Stomach (tissue), 4 donors: ENCODE data around the gene TLR7.

Experiments used
- POLR2A ChIP-seq, 4 donors: fragments of 450-650 bp; IDR thresholded peaks; one replicate each; pipeline ENCODE4 v1.6.1; 2016; ENCODE audit warnings: antibody characterized with exemption in 4 of 4, control low read depth in 2 of 4, mild to moderate bottlenecking in 1 of 4, moderate library complexity in 1 of 4
- TF ChIP-seq, protein P1 (sequence below), 7 experiments: fragments of 450-650 bp in 4 of 7; fragments of 200-600 bp in 3 of 7; sonication (generic) in 3 of 7; IDR thresholded peaks; one replicate each; pipeline ENCODE4 v1.5.1; 2016 to 2019; ENCODE audit warnings: antibody characterized with exemption in 7 of 7, control low read depth in 2 of 7, mild to moderate bottlenecking in 1 of 7

DNA sequence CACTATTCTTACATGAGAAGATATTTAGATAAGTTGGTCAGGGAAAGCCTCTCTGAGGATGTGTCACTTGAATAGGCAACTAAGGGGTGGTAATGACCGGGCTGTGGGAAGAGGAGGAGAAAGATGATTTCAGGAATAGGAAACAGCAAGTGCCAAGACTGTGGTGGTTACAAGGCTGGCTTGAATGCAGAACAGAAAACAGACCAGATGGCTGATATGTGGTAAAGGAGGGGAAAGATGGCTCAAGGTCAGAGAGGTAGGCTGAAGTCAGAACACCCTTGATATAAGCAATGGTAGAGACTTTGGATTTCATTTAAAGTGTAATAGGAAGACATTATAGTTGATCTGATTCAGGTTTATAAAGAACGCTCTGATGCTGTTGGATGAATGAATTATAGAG lies 15.0 kb downstream of the TLR7 start:
- TF ChIP-seq, protein P1, sequence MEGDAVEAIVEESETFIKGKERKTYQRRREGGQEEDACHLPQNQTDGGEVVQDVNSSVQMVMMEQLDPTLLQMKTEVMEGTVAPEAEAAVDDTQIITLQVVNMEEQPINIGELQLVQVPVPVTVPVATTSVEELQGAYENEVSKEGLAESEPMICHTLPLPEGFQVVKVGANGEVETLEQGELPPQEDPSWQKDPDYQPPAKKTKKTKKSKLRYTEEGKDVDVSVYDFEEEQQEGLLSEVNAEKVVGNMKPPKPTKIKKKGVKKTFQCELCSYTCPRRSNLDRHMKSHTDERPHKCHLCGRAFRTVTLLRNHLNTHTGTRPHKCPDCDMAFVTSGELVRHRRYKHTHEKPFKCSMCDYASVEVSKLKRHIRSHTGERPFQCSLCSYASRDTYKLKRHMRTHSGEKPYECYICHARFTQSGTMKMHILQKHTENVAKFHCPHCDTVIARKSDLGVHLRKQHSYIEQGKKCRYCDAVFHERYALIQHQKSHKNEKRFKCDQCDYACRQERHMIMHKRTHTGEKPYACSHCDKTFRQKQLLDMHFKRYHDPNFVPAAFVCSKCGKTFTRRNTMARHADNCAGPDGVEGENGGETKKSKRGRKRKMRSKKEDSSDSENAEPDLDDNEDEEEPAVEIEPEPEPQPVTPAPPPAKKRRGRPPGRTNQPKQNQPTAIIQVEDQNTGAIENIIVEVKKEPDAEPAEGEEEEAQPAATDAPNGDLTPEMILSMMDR (IDR thresholded peaks at IDR 0.05): no peak
- no peak for TF ChIP-seq POLR2A (IDR thresholded peaks at IDR 0.05)
